Uterus (tissue), 2 donors: Measurements from ENCODE around the gene TBCE.
"Not testable (repeated sequence)": the region's sequence is repeated elsewhere in the genome, so short reads cannot be mapped to it uniquely, and the experiment has no call there.

Source experiments
- CTCF ChIP-seq, 4 experiments: fragments of 200-600 bp in 2 of 4; fragments of 450-650 bp in 2 of 4; sonication (generic) in 2 of 4; IDR thresholded peaks; one replicate each; pipeline ENCODE4 v1.5.1; 2016 to 2019; ENCODE audit warnings: antibody characterized with exemption in 4 of 4, mild to moderate bottlenecking in 2 of 4, moderate library complexity in 1 of 4
- POLR2A ChIP-seq, 2 donors: fragments of 450-650 bp; IDR thresholded peaks; one replicate each; pipeline ENCODE4 v1.6.1; 2016; ENCODE audit warnings: antibody characterized with exemption in 2 of 2, mild to moderate bottlenecking in 1 of 2, moderate library complexity in 1 of 2

DNA sequence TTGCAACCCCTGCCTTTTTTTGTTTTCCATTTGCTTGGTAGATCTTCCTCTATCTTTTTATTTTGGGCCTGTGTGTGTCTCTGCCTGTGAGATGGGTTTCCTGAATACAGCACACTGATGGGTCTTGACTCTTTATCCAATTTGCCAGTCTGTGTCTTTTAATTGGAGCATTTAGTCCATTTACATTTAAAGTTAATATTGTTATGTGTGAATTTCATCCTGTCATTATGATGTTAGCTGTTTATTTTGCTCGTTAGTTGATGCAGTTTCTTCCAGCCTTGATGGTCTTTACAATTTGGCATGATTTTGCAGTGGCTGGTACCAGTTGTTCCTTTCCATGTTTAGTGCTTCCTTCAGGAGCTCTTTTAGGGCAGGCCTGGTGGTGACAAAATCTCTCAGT lies 18.4 kb downstream of the TBCE start:
- TF ChIP-seq CTCF, POLR2A (IDR thresholded peaks at IDR 0.05): not testable (repeated sequence)
